Measurements from ENCODE around the gene USP48.

DNA sequence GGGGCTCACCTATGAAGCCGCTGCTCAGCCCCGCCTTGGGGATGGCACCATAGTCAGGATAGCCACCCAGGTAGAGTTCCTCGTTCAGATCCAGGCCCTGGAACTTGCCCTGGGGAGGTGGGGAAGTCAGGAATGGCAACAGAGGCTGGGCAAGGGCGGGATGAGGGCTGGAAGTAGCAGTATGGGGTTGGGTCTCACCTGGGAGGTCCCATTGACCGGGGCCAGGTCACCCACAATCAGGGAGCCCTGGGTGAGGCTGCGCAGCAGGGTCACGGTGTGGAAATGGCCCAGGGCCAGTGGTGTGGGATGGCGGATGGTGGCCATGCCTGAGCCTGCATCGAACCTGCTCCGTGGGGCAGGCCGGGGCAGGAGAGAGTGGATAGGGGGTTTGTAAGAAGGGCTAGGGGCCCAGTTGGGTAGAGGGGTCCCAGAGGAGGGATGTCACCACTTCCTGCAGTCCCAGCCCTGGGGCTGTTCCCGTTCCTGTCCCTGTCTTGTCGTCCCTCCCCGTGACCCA, 48.6 kb upstream of the USP48 start:
- TF ChIP-seq, protein P1, sequence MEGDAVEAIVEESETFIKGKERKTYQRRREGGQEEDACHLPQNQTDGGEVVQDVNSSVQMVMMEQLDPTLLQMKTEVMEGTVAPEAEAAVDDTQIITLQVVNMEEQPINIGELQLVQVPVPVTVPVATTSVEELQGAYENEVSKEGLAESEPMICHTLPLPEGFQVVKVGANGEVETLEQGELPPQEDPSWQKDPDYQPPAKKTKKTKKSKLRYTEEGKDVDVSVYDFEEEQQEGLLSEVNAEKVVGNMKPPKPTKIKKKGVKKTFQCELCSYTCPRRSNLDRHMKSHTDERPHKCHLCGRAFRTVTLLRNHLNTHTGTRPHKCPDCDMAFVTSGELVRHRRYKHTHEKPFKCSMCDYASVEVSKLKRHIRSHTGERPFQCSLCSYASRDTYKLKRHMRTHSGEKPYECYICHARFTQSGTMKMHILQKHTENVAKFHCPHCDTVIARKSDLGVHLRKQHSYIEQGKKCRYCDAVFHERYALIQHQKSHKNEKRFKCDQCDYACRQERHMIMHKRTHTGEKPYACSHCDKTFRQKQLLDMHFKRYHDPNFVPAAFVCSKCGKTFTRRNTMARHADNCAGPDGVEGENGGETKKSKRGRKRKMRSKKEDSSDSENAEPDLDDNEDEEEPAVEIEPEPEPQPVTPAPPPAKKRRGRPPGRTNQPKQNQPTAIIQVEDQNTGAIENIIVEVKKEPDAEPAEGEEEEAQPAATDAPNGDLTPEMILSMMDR (IDR thresholded peaks at IDR 0.05) = no peak
- no peak for TF ChIP-seq POLR2A (IDR thresholded peaks at IDR 0.05)

Data from esophagus squamous epithelium (tissue), 4 donors.